NCI-H82 treated with DMSO at 0.1 percent for 48 hours (cell line): ENCODE results near the gene CACNG3.
"Not testable (repeated sequence)": the region's sequence is repeated elsewhere in the genome, so short reads cannot be mapped to it uniquely, and the experiment has no call there.

Experiments
- DNase-seq: peaks from one replicate; lab custom pipeline; 2025; ENCODE audit not compliant: unreplicated experiment; lab: John Stamatoyannopoulos, UW

Gene CACNG3

GRCh38 chr16:24328835-24329452 lies 72.8 kb downstream of the CACNG3 start:
- DNase-seq = no peak

GRCh38 chr16:24332178-24332577 lies 76.0 kb downstream of the CACNG3 start:
- no peak for DNase-seq

GRCh38 chr16:24332582-24333090 lies 76.5 kb downstream of the CACNG3 start:
- DNase-seq = no peak

- no peak for DNase-seq
These were observed 80.4 kb downstream of the CACNG3 start for GRCh38 chr16:24336491-24336890.

GRCh38 chr16:24337013-24337412 lies 80.9 kb downstream of the CACNG3 start:
- no peak for DNase-seq

- not testable (repeated sequence) for DNase-seq
These were observed 87.7 kb downstream of the CACNG3 start for GRCh38 chr16:24343829-24344228.

GRCh38 chr16:24344784-24345183 lies 88.6 kb downstream of the CACNG3 start:
- DNase-seq = peak; percentile 27

GRCh38 chr16:24345704-24346103 lies 89.6 kb downstream of the CACNG3 start:
- no peak for DNase-seq

- DNase-seq = peak; percentile 30
These were observed 90.6 kb downstream of the CACNG3 start for GRCh38 chr16:24346734-24347133.

- DNase-seq = no peak
These were observed 91.4 kb downstream of the CACNG3 start for GRCh38 chr16:24347556-24347955.

- no peak for DNase-seq
These were observed 92.6 kb downstream of the CACNG3 start for GRCh38 chr16:24348545-24349290.

- no peak for DNase-seq
These were observed 93.2 kb downstream of the CACNG3 start for GRCh38 chr16:24349320-24349719.

- DNase-seq = no peak
These were observed 96.6 kb downstream of the CACNG3 start for GRCh38 chr16:24352746-24353145.

- no peak for DNase-seq
These were observed 97.5 kb downstream of the CACNG3 start for GRCh38 chr16:24353622-24354021.

- no peak for DNase-seq
These were observed 101.4 kb downstream of the CACNG3 start for GRCh38 chr16:24357511-24357910.

- no peak for DNase-seq
These were observed 102.0 kb downstream of the CACNG3 start for GRCh38 chr16:24358117-24358516.

- DNase-seq = no peak
These were observed 103.4 kb downstream of the CACNG3 start for GRCh38 chr16:24359490-24359889.

GRCh38 chr16:24360936-24361335 lies 104.8 kb downstream of the CACNG3 start:
- DNase-seq = no peak

- no peak for DNase-seq
These were observed 108.5 kb downstream of the CACNG3 start for GRCh38 chr16:24364596-24364995.

GRCh38 chr16:24367186-24367710 lies 111.1 kb downstream of the CACNG3 start:
- peak; percentile 83 for DNase-seq

GRCh38 chr16:24372824-24373223 lies 116.7 kb downstream of the CACNG3 start:
- DNase-seq = no peak

GRCh38 chr16:24378999-24379398 lies 122.9 kb downstream of the CACNG3 start:
- DNase-seq = no peak
